Measurements from ENCODE around the gene CTNNA2.

The CTNNA2 gene

DNA sequence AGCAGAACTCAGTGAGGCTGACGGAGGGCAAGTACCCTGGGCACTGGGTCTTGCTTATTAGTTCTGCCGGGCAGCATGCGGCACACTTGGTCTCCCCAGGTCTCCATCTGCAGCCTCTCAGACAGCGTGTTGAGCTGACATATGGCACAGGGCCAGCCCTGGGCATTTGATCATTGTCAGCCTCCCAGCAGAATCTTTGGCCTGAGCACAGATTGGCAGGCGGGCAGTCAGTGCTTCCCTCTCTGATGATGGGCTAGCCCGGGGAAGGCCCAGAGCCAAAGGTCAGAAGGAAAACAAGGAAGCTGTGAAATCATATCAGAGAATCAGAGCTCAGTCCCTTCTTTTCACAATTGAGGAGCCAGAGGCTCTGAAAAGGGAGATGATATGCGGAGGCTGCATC lies 941.8 kb downstream of the CTNNA2 start:
- no peak for DNase-seq (ENCODE audit: low read depth in 1 of 2, low spot score in 1 of 2)

DNA sequence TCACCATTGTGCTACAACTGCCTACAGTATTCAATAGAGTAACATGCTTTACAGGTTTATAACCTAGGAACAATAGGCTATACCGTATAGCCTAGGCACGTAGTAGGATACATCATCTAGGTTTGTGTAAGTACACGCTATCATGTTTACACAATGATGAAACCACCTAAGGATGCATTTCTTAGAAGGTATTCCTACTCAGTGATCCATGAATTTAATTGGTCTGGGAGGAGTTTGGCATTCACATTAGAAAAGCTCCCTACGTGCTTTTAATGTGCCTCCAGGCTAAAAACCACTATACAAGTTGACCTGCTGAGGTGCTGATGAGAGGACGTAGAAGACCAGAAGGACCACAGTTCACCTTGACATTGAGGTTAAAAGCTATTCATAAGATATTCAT lies 946.2 kb downstream of the CTNNA2 start:
- no peak for DNase-seq (ENCODE audit: low read depth in 1 of 2, low spot score in 1 of 2)

DNA sequence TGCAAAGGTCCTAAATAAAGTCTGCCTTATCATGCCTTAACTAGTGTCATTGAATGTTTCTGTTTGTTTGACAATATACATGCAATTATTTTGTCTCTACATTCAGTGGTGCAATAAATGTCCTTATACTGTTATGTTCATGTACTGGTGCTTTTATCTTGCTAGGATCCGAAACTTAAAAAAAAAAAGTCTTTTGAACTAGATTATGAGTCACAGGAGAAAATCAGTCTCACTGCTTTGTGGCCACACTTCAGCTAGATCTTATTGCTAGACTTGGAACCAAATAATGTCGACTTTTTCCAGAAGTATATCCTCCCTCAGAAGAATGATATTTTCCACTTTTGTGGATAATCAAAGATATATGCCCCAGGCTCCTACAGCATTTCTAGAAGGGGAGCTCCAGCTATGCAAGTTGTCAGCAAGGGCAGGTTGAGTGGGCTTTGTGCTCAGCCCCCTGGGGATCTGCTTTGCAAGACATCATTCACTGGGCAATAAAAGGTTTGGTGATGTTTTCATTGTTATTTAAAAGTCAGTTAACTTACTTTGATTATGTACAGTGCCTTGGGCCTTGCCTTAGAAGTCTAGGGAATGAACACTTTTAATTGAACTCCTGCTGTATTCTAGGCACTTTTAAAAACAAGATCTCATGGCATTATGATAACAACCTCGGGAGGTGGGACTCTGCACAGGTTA lies 948.8 kb downstream of the CTNNA2 start:
- DNase-seq (ENCODE audit: low read depth in 1 of 2, low spot score in 1 of 2) = no peak

- no peak for DNase-seq (ENCODE audit: low read depth in 1 of 2, low spot score in 1 of 2)
These were observed 949.8 kb downstream of the CTNNA2 start for GRCh38 chr2:80462654-80463053.

GRCh38 chr2:80464275-80464674 lies 951.4 kb downstream of the CTNNA2 start:
- DNase-seq (ENCODE audit: low read depth in 1 of 2, low spot score in 1 of 2) = no peak

- DNase-seq (ENCODE audit: low read depth in 1 of 2, low spot score in 1 of 2) = no peak
These were observed 954.5 kb downstream of the CTNNA2 start for GRCh38 chr2:80467262-80467811.

DNA sequence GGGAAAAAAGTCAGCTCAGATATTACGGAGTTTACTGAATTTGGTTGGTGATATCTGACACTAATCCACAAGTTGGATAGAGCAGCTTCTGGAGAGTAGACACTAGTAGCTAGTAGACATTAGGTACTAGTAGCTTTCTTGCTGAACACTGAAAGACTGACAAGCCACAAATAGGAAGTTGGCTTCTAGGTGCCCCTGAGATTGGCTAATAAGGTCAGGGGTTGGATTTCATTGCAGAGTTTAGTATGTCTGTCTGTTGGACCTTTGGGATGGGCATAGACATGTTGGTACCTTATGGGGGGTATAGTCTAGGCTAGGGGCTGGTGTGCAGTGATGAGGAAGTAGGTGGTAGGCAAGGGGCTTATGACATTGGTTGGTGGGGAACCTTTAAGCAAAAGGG lies 956.6 kb downstream of the CTNNA2 start:
- DNase-seq (ENCODE audit: low read depth in 1 of 2, low spot score in 1 of 2) = no peak

GRCh38 chr2:80473069-80473468 lies 960.2 kb downstream of the CTNNA2 start:
- DNase-seq (ENCODE audit: low read depth in 1 of 2, low spot score in 1 of 2) = no peak

- DNase-seq (ENCODE audit: low read depth in 1 of 2, low spot score in 1 of 2) = no peak
These were observed 960.9 kb downstream of the CTNNA2 start for GRCh38 chr2:80473796-80474195.

GRCh38 chr2:80475970-80476369 lies 963.1 kb downstream of the CTNNA2 start:
- no peak for DNase-seq (ENCODE audit: low read depth in 1 of 2, low spot score in 1 of 2)

- no peak for DNase-seq (ENCODE audit: low read depth in 1 of 2, low spot score in 1 of 2)
These were observed 963.8 kb downstream of the CTNNA2 start for GRCh38 chr2:80476535-80477117.

DNA sequence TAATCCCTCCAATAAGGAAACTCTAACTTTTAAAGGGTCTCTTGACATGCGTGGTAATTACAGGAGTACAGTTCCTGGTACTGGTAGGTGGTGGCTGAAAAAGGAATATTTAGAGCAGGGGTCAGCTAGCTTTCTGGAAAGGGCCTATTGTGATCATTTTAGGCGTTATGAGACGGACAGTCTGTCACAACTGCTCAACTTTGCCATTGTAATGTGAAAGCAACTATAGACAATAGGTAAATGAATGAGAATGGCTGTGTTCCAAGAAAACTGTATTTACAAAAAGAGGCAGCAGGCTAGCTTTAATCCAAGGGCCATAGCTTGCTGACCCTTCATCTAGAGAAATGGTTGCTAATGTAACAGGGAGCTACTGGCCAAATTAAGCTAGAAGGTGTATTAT lies 969.4 kb downstream of the CTNNA2 start:
- DNase-seq (ENCODE audit: low read depth in 1 of 2, low spot score in 1 of 2) = no peak

DNA sequence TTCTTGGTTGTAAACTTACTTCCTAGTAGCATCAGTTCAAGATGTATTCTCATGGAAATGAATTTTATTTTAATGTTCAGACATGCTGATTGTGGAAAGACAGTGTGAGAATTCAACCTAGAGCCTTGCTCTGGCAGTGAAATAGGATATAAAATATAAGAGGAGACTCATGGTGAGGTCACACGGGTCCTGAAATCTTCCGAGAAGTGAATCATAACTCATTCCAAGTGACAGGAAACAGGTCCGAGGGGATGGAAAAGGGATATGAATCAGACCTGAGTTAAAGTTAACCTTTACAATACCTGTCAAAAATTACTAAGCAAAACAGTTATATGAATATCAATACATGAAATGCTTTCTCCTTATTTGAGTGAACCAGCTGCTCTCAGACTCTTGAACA lies 976.9 kb downstream of the CTNNA2 start:
- DNase-seq (ENCODE audit: low read depth in 1 of 2, low spot score in 1 of 2) = no peak

- no peak for DNase-seq (ENCODE audit: low read depth in 1 of 2, low spot score in 1 of 2)
These were observed 978.1 kb downstream of the CTNNA2 start for GRCh38 chr2:80490964-80491363.

GRCh38 chr2:80496346-80496745 lies 983.5 kb downstream of the CTNNA2 start:
- DNase-seq (ENCODE audit: low read depth in 1 of 2, low spot score in 1 of 2) = no peak

DNA sequence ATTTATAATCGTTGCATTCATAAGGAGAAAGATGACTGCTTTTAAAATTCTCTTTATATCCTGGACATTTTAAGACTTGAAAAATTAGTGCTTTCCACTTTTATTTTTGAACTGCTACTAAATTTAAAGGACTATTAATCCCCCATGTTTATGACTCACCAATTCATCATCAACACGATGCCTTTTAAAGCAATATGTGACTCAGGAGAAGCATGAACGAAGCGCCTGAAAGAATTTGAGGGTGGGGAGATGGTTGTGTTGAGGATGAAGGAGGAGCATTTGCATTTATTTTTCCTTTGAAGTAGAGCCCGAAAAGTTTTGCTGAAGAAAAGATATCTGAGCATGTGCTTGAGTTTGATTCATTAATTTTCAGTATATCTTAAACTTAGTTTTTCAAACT lies 983.9 kb downstream of the CTNNA2 start:
- no peak for DNase-seq (ENCODE audit: low read depth in 1 of 2, low spot score in 1 of 2)

DNA sequence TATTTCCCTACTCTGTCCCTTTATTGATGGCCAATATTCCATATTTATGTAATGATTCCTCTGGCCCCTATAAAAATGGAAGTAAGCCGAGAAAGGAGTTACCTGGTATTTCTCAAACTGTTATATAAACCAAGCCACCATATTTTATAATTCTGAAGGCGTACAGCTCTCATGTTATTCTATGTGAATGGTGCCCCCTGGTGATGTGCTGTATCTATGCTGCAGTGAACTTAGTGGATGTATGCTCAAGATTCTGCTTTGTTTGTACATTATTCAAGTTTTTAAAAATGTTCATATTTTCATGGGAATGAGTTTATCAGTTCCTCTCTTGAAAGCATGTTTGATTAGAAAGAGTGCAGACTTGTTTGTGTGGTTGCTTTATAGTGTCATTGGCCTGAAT lies 986.2 kb downstream of the CTNNA2 start:
- no peak for DNase-seq (ENCODE audit: low read depth in 1 of 2, low spot score in 1 of 2)

DNA sequence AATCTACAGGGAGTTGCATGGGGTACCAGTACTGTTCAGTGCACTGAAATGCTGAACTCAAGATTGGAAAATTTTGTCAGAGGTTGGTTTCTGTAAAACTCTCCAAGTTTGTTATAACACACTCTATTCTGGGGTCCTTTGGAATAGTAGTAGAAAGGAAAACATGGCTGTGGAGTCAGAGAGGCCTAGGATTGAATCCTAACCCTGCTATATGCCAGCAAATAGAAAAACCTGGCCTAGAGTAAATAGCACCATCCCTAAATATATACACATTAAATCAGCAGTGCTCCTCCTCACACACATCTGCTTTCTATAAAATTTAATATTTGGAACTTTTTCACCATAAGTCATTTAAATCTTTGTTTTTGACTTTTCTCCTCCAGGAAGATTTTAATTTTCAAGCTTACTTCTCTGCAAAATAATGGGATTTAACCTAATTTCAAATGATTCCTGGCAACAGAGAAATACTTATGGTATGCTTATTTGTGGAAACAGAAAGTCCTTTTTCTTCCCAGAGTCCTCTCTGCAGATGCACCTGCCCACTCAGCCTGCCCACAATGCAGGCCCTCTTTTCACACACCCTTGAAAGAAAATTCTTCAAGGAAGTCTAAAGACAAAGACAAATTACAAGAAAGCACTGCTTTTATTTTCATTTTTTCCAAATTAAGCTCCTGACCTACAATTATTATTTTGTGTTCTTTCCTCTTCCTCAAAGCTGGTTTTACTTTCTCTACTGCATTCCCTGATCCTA lies 989.2 kb downstream of the CTNNA2 start:
- no peak for DNase-seq (ENCODE audit: low read depth in 1 of 2, low spot score in 1 of 2)

DNA sequence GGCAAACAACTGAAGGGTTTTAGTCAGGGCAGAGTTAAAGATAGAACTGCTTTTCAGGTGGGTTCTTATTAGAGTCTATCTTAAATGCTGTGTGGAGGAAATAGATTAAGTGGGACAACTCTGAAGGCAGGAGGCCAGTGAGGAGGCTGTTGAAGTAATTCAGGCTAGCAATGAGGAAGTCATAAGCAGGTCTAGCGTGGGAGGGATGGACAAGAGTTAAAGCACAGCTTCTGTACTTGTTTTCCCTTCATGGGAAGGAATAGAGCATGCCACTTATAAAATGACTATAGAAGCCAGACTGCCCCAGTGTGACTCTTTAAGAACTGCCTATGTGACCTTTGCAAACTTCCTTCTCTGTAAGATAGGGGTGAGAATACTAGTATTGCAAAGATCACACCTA lies 993.7 kb downstream of the CTNNA2 start:
- no peak for DNase-seq (ENCODE audit: low read depth in 1 of 2, low spot score in 1 of 2)

GRCh38 chr2:80510716-80511115 lies 997.9 kb downstream of the CTNNA2 start:
- no peak for DNase-seq (ENCODE audit: low read depth in 1 of 2, low spot score in 1 of 2)

DNA sequence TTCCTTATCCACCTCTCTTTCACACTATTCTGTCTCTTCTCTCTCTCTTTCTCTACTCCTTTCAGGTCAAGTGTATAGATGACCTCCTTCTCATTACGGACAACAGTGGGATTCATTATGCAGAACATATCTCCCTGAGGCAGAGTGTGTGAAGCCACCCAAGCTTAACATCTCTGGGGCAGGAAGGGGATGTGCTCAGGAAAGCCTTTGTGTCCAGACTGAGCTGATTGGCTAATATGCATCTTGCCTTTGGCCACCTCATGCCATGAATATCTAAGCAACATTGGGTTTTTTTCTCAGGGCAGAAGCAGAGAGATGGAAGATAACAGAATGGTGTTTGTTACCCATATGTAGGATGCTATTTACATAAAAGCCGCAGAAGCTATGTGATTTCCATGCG lies 1003.1 kb downstream of the CTNNA2 start:
- no peak for DNase-seq (ENCODE audit: low read depth in 1 of 2, low spot score in 1 of 2)

- no peak for DNase-seq (ENCODE audit: low read depth in 1 of 2, low spot score in 1 of 2)
These were observed 1004.5 kb downstream of the CTNNA2 start for GRCh38 chr2:80517316-80517715.

All from stimulated activated CD4-positive, alpha-beta T cell treated with anti-CD3 and anti-CD28 coated beads, Interleukin-15, amount 100 ng/mL, for 1 hour (primary cell).